Activated CD4-positive, alpha-beta T cell treated with anti-CD3 and anti-CD28 coated beads, Interleukin-2, amount 10 ng/mL, durations not matched to agents 7 days and 5 days (primary cell): ENCODE results near the gene PALM3. TPM values are rescaled to one million over a fixed set of nuclear protein-coding genes. Genes with fewer than 3 reads are reported as not detected.
A peak's percentile ranks its signal among the peaks of the same experiment; 100 is the strongest.

ENCODE experiments used
- CTCF ChIA-PET: fragments of 350-600 bp; sonication (Branson Sonifier 250); formaldehyde crosslinking; loops from one replicate; lab custom pipeline; 2021; ENCODE audit warnings: antibody characterized with exemption; lab: Charles Lee
- POLR2A ChIA-PET: fragments of 350-600 bp; sonication (Branson Sonifier 250); formaldehyde crosslinking; loops from one replicate; lab custom pipeline; 2021; ENCODE audit warnings: antibody characterized with exemption; lab: Charles Lee
- DNase-seq: peaks from one replicate; pipeline ENCODE4 v3.0.0-alpha.2; 2020
- H3K27ac Mint-ChIP-seq: one replicate; pipeline ENCODE4 v1.8.0; 2021; ENCODE audit warnings: mild to moderate bottlenecking, moderate library complexity, mixed read lengths
- H3K27me3 Mint-ChIP-seq: one replicate; pipeline ENCODE4 v1.8.0; 2021; ENCODE audit warnings: mixed read lengths
- H3K36me3 Mint-ChIP-seq: one replicate; pipeline ENCODE4 v1.8.0; 2021; ENCODE audit warnings: low read depth, mixed read lengths
- H3K4me1 Mint-ChIP-seq: one replicate; pipeline ENCODE4 v1.8.0; 2021; ENCODE audit warnings: mixed read lengths
- H3K4me3 Mint-ChIP-seq: one replicate; pipeline ENCODE4 v1.8.0; 2021; ENCODE audit warnings: mild to moderate bottlenecking, moderate library complexity, mixed read lengths
- H3K9me3 Mint-ChIP-seq: one replicate; pipeline ENCODE4 v1.8.0; 2021; ENCODE audit warnings: mixed read lengths
- total RNA-seq, 2 experiments: library from RNA; stranded (reverse); gene quantifications; one replicate each; pipeline ENCODE4 v1.2.3, GENCODE V29; 2021

Gene PALM3
- total RNA-seq, 2 experiments from 2014 or later, result not detected

DNA sequence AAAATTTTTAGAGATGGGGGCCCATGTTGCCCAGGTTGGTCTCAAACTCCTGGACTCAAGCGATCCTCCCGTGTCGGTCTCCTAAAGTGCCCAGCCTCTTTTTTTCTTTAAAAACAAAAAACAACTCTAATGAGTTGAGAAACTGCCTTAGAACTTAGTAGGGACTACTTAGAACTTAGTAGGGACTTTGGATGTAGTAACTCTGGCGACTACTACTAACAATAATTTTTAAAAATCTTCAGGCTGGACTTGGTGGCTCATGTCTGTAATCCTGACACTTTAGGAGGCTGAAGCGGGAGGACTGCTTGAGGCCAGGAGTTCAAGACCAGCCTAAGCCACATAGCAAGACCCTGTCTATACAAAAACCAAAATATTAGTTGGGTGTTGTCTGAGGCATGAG, 24.2 kb upstream of the PALM3 start:
- Mint-ChIP-seq H3K4me3 (no peak overlapping the region), H3K4me1 (peaks cover 25% of the 10 kb centered on the region), H3K9me3 (no peaks in the 10 kb centered on the region), H3K36me3 (peaks cover 15% of the 10 kb centered on the region), H3K27me3 (no peaks in the 10 kb centered on the region), H3K27ac (no peak overlapping the region)
- DNase-seq, result no peak
- CTCF ChIA-PET, result no interaction called here
- POLR2A ChIA-PET, result no interaction called here

GRCh38 chr19:14085309-14085995, 23.6 kb upstream of the PALM3 start, which contains the start of gene C19orf67:
Gene C19orf67, minus strand, starts transcription at chr19:14085783. Its CDS starts 156 bp downstream, at chr19:14085627.
- Mint-ChIP-seq H3K4me3 (no peak within 1 kb of the TSS), H3K27ac (no peak within 1 kb of the TSS), H3K27me3 (no peaks in the 10 kb centered on the region), H3K9me3 (no peaks in the 10 kb centered on the region), H3K4me1 (peaks cover 31% of the 10 kb centered on the region), H3K36me3 (peaks cover 15% of the 10 kb centered on the region)
- no peak for DNase-seq
- ChIA-PET CTCF (interaction anchor here (1.3 to 2.6 kb wide), 2 partner anchors 13 to 205 kb away, joined by 3 to 15 read pairs; partner anchors contain the start of gene MISP3), POLR2A (no interaction called here)

- no peaks in the 10 kb centered on the region for H3K27me3 Mint-ChIP-seq
- DNase-seq, result no peak
- no peaks in the 10 kb centered on the region for H3K9me3 Mint-ChIP-seq
- peaks cover 24% of the 10 kb centered on the region for H3K4me1 Mint-ChIP-seq
- peak overlapping the region; percentile 36 for H3K27ac Mint-ChIP-seq
- peak overlapping the region; percentile 90 for H3K4me3 Mint-ChIP-seq
- ChIA-PET CTCF (interaction anchor here (0.6 to 2.7 kb wide), 5 partner anchors 10 to 1475 kb away, joined by 3 to 14 read pairs (median 9); partner anchors contain the start of genes ASF1B and MISP3), POLR2A (interaction anchor here (0.6 kb wide), 1 partner anchor 322 kb away, joined by 5 read pairs; no protein-coding TSS in a partner anchor)
- H3K36me3 Mint-ChIP-seq, result no peaks in the 10 kb centered on the region
Measured at GRCh38 chr19:14082675-14082960, 20.7 kb upstream of the PALM3 start.

DNA sequence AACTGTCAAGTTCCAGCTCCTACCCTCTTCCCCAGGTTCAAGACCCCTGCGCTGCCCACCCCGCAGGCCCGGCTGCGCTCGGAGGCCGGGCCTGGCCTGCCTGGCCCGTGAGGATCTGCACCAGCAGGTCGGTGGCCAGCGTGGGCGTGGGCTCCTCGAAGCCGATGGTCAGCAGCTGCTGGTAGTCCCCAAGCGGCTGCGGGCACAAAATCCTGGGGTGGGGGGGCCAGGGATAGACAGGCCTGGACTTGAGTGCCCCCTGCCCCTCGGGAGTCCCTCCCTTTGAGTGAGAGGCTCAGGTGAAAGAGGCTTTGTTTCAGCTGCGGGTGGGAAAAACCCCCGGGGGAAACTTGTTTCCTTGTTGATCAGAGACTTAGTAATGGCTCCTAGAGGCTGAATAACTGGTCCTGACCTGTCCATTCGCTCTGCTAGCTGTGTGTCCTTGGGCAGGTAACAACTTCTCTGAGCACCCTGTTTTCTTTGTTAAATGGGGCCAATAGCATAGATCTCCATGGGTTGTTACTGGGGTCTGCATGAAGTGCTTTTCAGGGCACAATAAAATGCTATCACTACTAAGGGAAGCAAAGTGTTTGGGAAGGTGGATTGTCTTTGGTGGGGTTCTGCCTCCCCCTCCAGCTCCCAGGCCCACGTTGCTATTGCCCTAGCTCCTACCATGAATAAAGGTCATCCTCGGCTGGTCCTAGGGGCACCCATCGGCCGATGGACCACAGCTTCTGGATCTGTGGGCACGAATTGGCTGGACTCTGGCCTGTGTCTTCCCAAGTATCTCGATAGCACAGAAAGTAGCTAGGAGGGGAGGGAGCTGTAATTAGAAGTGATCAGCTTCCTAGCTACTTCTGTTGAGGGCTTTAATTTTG, 20.2 kb upstream of the PALM3 start:
- Mint-ChIP-seq H3K4me3 (peak overlapping the region; percentile 90), H3K27ac (peak overlapping the region; percentile 96)

GRCh38 chr19:14080887-14081796, 19.3 kb upstream of the PALM3 start:
- Mint-ChIP-seq H3K9me3 (no peaks in the 10 kb centered on the region), H3K27ac (peak overlapping the region; percentile 96), H3K27me3 (no peaks in the 10 kb centered on the region), H3K36me3 (no peaks in the 10 kb centered on the region), H3K4me1 (peaks cover 28% of the 10 kb centered on the region), H3K4me3 (peak overlapping the region; percentile 90)
- peak; percentile 100 for DNase-seq
- ChIA-PET POLR2A (interaction anchor here (0.6 kb wide), 1 partner anchor 306 kb away, joined by 3 read pairs; no protein-coding TSS in a partner anchor), CTCF (interaction anchor here (0.7 to 2.7 kb wide), 8 partner anchors 8 to 219 kb away, joined by 3 to 14 read pairs (median 4); partner anchors contain the start of genes ASF1B, IL27RA and MISP3)

More for the DNA sequence above, 20.2 kb upstream of the PALM3 start:
- no peaks in the 10 kb centered on the region for H3K36me3 Mint-ChIP-seq
- no peaks in the 10 kb centered on the region for H3K27me3 Mint-ChIP-seq
- CTCF ChIA-PET, result interaction anchor here (0.6 to 2.7 kb wide), 7 partner anchors 9 to 1474 kb away, joined by 3 to 14 read pairs (median 6); partner anchors contain the start of genes ASF1B and MISP3
- H3K9me3 Mint-ChIP-seq, result no peaks in the 10 kb centered on the region
- POLR2A ChIA-PET, result interaction anchor here (0.6 kb wide), 1 partner anchor 322 kb away, joined by 5 read pairs; no protein-coding TSS in a partner anchor
- DNase-seq, result peak; percentile 25
- peaks cover 27% of the 10 kb centered on the region for H3K4me1 Mint-ChIP-seq

GRCh38 chr19:14078411-14078810, 16.5 kb upstream of the PALM3 start:
- Mint-ChIP-seq H3K4me3 (no peak overlapping the region), H3K36me3 (no peaks in the 10 kb centered on the region), H3K9me3 (no peaks in the 10 kb centered on the region), H3K27me3 (no peaks in the 10 kb centered on the region), H3K4me1 (peaks cover 46% of the 10 kb centered on the region), H3K27ac (no peak overlapping the region)
- CTCF ChIA-PET, result interaction anchor here (0.6 to 0.9 kb wide), 3 partner anchors 47 to 216 kb away, joined by 3 to 4 read pairs (median 3); partner anchors contain the start of gene IL27RA
- POLR2A ChIA-PET, result no interaction called here
- no peak for DNase-seq

DNA sequence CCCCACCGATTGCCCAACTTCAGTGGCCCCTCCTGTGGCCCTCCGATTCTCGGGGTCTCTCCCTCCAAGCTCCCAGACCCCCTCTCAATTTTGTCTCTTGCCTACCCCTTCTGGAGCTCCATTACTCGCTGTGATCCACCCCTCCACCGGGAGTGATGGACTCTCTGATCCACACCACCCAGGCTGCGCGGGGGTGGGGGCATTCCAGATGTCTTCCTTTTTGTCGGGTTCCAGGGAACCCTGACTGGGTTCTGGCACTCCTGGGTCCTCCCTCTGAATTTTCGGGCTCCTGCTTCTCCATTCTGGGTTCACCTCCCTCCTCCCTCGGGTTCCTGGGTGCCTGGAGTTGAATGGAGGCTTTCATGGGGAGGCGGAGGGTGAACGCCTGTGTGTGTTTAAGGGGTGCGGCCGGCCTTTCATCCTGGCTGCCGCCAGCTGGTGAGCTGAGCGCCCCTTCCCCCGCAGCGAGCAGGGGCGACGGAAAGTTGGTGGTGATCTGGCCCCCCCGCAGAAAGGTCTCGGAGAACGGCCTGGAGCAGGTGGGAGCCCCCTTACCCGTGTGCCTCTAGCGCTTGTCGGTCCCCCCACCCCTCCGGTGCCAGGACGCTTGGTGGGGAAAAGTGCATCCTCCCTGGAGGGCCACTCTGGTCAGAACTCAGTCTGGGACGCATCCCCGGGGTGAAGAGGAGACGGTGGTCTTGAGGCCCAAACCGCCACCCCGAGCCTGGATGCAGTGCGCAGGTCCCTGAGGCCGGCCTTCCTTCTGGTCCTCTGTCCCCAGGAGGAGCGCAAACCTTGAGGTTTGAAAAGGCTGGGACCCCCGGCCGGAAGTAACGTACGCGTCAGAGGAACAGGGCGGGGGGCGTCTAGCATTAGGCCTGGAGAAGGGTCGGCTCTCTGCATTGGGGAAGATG, 12.3 kb upstream of the PALM3 start:
- H3K4me1 Mint-ChIP-seq, result peaks cover 31% of the 10 kb centered on the region
- H3K36me3 Mint-ChIP-seq, result no peaks in the 10 kb centered on the region
- H3K4me3 Mint-ChIP-seq, result peak overlapping the region; percentile 84
- no peaks in the 10 kb centered on the region for H3K9me3 Mint-ChIP-seq
- ChIA-PET CTCF (interaction anchor here (0.7 to 6.9 kb wide), 13 partner anchors 7 to 199 kb away, joined by 3 to 82 read pairs (median 15); partner anchors contain the start of genes ASF1B, C19orf67, NANOS3 and PALM3), POLR2A (no interaction called here)
- peaks cover 13% of the 10 kb centered on the region for H3K27me3 Mint-ChIP-seq
- DNase-seq, result peak; percentile 26
- H3K27ac Mint-ChIP-seq, result peak overlapping the region; percentile 48

GRCh38 chr19:14073261-14073924, 11.5 kb upstream of the PALM3 start:
- CTCF ChIA-PET, result interaction anchor here (0.7 to 6.9 kb wide), 22 partner anchors 8 to 286 kb away, joined by 3 to 82 read pairs (median 6); partner anchors contain the start of genes ASF1B, C19orf67, IL27RA and NANOS3

GRCh38 chr19:14072535-14073260, 10.8 kb upstream of the PALM3 start, which contains the start of gene MISP3:
Gene MISP3, plus strand, starts transcription at chr19:14072786. Its CDS starts 524 bp downstream, at chr19:14073310.
- peak within 1 kb of the TSS; percentile 84 for H3K4me3 Mint-ChIP-seq
- peaks cover 13% of the 10 kb centered on the region for H3K27me3 Mint-ChIP-seq
- CTCF ChIA-PET, result interaction anchor here (0.6 to 6.9 kb wide), 23 partner anchors 9 to 821 kb away, joined by 3 to 82 read pairs (median 6); partner anchors contain the start of genes ASF1B, C19orf67, IL27RA and NANOS3
- peak within 1 kb of the TSS; percentile 62 for H3K27ac Mint-ChIP-seq
- DNase-seq, result peak; percentile 24
- H3K4me1 Mint-ChIP-seq, result peaks cover 27% of the 10 kb centered on the region
- H3K36me3 Mint-ChIP-seq, result no peaks in the 10 kb centered on the region
- POLR2A ChIA-PET, result no interaction called here
- no peaks in the 10 kb centered on the region for H3K9me3 Mint-ChIP-seq

More at GRCh38 chr19:14073261-14073924, 11.5 kb upstream of the PALM3 start:
- H3K4me1 Mint-ChIP-seq, result peaks cover 30% of the 10 kb centered on the region
- H3K9me3 Mint-ChIP-seq, result no peaks in the 10 kb centered on the region
- DNase-seq, result peak; percentile 75
- H3K27me3 Mint-ChIP-seq, result peaks cover 13% of the 10 kb centered on the region
- H3K36me3 Mint-ChIP-seq, result no peaks in the 10 kb centered on the region
- H3K27ac Mint-ChIP-seq, result peak overlapping the region; percentile 48
- POLR2A ChIA-PET, result no interaction called here
- peak overlapping the region; percentile 84 for H3K4me3 Mint-ChIP-seq
